ENCODE measurements around the gene RPL37. TPM values are rescaled to one million over a fixed set of nuclear protein-coding genes. Genes with fewer than 3 reads are reported as not detected.
"Not testable (repeated sequence)": the region's sequence is repeated elsewhere in the genome, so short reads cannot be mapped to it uniquely, and the experiment has no call there.

Gene RPL37
- total RNA-seq (ENCODE audit: low replicate concordance): 1,654 and 1,766 TPM in 2 replicates
- long read RNA-seq, full-length matches to known transcripts: 450 of 500 reads
- long read RNA-seq, partial matches to known transcripts: 27 of 500 reads
- long read RNA-seq, other reads (novel, unspliced or antisense): 23 of 500 reads

DNA sequence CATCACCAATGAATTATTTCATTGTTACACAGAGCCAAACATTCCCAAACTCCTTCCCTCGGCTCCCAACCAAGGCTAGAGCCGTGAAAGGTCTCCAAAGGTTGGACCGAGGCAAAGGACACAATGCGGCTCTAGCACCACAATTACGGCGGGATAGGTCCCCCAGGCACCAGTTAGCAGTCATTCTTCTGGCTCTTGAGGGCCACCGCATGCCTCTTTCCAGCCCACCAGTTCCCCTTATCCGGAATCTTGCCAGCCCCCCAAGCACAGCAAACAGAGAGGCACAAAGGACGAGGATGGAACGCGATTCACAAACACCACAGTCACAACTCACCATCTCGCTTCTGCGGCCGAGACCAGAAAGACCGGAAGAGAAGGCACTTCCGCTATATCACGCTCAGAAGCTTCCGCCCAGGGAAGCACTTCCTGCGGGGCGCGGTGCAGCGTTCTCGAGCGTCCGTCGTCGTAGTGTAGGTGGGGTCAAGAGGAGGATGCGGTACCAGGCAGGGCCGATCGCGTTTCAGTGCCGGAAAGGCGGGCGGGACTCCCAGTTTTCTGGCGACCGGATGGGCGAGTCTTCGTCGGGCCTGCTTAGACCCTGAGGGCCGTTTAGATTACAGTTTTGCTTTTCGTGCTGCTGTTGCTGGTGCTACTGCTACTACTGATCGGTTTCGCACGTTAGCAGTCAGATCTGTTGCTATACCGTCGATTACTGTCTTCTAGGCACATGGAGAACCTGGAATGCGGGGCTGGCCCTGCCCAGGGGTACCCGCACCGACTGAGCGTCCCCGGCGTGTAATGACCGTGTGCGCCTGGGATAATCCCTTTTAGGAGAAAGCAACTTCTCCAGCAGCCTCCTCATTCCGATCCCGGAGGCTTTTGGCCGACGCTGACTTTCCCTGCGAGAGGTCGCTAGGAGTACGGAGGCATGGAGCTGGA lies at the start of gene RPL37:
TSS of gene RPL37 (minus strand) at position 374 of the 939 bp plus-strand sequence. CDS start at position 337, 37 bp downstream.
- H3K36me3 Mint-ChIP-seq: peaks cover 39% of the 10 kb centered on the region
- peaks cover 4% of the 10 kb centered on the region for H3K27me3 Mint-ChIP-seq
- H3K9me3 Mint-ChIP-seq: no peaks in the 10 kb centered on the region
- TF ChIP-seq, protein P1, sequence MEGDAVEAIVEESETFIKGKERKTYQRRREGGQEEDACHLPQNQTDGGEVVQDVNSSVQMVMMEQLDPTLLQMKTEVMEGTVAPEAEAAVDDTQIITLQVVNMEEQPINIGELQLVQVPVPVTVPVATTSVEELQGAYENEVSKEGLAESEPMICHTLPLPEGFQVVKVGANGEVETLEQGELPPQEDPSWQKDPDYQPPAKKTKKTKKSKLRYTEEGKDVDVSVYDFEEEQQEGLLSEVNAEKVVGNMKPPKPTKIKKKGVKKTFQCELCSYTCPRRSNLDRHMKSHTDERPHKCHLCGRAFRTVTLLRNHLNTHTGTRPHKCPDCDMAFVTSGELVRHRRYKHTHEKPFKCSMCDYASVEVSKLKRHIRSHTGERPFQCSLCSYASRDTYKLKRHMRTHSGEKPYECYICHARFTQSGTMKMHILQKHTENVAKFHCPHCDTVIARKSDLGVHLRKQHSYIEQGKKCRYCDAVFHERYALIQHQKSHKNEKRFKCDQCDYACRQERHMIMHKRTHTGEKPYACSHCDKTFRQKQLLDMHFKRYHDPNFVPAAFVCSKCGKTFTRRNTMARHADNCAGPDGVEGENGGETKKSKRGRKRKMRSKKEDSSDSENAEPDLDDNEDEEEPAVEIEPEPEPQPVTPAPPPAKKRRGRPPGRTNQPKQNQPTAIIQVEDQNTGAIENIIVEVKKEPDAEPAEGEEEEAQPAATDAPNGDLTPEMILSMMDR (conservative IDR thresholded peaks at IDR 0.05): no peak
- peak; percentile 94 for DNase-seq (ENCODE audit: extremely low spot score, unreplicated experiment)
- H3K27ac Mint-ChIP-seq: peak within 1 kb of the TSS; percentile 99
- peaks cover 33% of the 10 kb centered on the region for H3K4me1 Mint-ChIP-seq (ENCODE audit: unreplicated experiment)
- peak within 1 kb of the TSS; percentile 99 for H3K4me3 Mint-ChIP-seq

DNA sequence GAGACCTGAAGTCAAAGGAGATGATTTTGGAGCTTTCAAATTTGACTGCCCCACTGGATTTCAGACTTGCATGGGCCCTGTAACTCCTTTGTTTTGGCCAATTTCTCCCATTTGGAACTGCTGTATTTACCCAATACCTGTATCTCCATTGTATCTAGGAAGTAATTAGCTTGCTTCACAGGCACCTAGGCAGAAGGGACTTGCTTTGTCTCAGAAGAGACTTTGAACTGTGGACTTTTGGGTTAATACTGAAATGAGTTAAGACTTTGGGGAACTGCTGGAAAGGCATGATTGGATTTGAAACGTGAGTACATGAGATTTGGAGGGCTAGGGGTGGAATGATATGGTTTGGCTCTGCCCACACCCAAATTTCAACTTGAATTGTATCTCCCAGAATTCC lies 48.0 kb upstream of the RPL37 start:
- H3K36me3 Mint-ChIP-seq; H3K9me3 Mint-ChIP-seq; H3K27me3 Mint-ChIP-seq; H3K4me1 Mint-ChIP-seq (ENCODE audit: unreplicated experiment); DNase-seq (ENCODE audit: extremely low spot score, unreplicated experiment); H3K4me3 Mint-ChIP-seq: not testable (repeated sequence)
- peak overlapping the region; percentile 54 for H3K27ac Mint-ChIP-seq

DNA sequence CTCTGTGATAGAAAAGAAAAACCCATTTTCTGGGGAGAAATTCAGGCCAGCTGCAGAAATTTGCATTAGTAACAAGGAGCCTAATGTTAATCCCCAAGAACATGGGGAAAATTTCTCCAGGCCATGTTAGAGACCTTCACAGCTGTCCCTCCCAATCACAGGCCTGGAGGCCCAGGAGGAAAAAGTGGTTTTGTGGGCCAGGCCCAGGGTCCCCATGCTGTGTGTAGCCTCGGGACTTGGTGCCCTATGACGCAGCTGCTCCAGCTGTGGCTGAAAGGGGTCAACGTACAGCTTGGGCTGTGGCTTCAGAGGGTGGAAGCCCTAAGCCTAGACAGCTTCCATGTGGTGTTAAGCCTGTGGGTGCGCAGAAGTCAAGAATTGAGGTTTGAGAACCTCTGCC lies 47.3 kb upstream of the RPL37 start:
- Mint-ChIP-seq H3K4me1 (ENCODE audit: unreplicated experiment) (no peaks in the 10 kb centered on the region), H3K27ac (no peak overlapping the region), H3K27me3 (no peaks in the 10 kb centered on the region), H3K9me3 (no peaks in the 10 kb centered on the region), H3K4me3 (no peak overlapping the region), H3K36me3 (no peaks in the 10 kb centered on the region)
- DNase-seq (ENCODE audit: extremely low spot score, unreplicated experiment): no peak
- TF ChIP-seq, protein P1 (conservative IDR thresholded peaks at IDR 0.05): no peak

DNA sequence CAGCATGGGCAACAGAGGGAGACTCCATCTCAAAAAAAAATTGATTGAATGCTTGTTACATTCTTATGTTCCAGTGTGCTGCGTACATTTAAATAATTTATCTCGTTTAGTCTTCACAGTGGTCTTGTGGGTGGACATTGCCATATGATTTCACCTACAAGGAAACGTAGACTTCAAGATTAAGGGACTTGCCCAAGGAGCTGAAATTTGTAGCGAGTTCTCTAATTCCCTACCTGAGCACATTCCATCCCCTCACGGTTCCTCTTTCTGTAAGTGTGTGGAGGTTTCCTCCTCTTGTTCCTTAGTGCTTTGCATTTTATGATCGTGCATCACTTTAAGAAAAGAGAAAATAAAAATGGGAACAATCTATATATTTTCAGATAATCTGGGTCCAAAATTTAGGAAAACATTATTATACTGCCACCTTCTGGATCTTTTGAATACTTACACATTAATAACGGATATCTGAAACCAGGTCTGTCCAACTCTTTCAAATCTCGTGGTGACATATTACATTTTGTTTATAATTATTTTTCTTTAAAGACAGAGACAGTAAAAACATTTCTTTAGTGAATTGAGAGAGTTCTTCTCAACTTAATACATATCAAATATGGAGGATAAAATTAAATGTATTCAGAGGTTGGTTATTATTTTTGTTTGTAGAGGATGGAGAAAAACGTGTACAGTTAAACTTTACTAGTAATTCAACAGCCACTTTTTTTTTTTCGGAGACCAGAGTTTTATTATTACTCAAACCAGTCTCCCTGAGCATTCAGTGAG lies 44.3 kb upstream of the RPL37 start:
- Mint-ChIP-seq H3K27ac (no peak overlapping the region), H3K4me1 (ENCODE audit: unreplicated experiment) (no peaks in the 10 kb centered on the region), H3K36me3 (no peaks in the 10 kb centered on the region), H3K4me3 (no peak overlapping the region), H3K9me3 (no peaks in the 10 kb centered on the region), H3K27me3 (no peaks in the 10 kb centered on the region)
- no peak for DNase-seq (ENCODE audit: extremely low spot score, unreplicated experiment)
- TF ChIP-seq, protein P1 (conservative IDR thresholded peaks at IDR 0.05): peak; percentile 82

DNA sequence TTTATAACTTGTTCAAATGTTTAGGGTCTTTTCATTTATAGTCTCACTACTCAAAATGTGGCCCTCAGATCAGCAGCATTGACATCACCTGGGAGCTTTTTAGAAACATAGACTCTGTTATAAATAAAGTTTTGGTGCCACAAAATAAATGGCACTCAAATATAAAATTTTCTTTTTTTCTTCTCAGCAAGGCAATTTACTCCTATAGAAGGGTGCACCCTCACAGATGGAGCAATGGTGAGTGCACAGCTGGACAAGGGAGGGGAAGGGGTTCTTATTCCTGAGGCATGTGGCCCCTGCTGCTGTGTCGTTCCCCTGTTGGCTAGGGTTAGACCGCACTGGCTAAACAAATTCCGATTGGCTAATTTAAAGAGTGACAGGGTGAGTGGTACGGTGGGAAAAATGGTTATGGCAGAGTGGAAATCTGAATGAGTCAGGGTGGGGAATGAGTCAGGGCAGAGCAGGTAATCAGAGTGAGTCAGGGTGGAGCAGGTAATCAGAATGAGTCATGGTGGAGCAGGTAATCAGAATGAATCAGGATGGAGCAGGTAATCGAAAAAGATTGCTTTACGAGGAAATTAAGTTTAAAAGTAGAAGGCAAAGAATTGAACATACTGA lies 42.5 kb upstream of the RPL37 start:
- H3K4me3 Mint-ChIP-seq: no peak overlapping the region
- H3K4me1 Mint-ChIP-seq (ENCODE audit: unreplicated experiment): no peaks in the 10 kb centered on the region
- no peaks in the 10 kb centered on the region for H3K27me3 Mint-ChIP-seq
- H3K36me3 Mint-ChIP-seq: no peaks in the 10 kb centered on the region
- DNase-seq (ENCODE audit: extremely low spot score, unreplicated experiment): no peak
- H3K9me3 Mint-ChIP-seq: no peaks in the 10 kb centered on the region
- TF ChIP-seq, protein P1 (conservative IDR thresholded peaks at IDR 0.05): no peak
- H3K27ac Mint-ChIP-seq: no peak overlapping the region
